NK-92 (cell line): ENCODE results near the gene TCF19.
"Not testable (repeated sequence)": the region's sequence is repeated elsewhere in the genome, so short reads cannot be mapped to it uniquely, and the experiment has no call there.

Experiments
- DNase-seq: peaks from one replicate; lab custom pipeline; 2025; ENCODE audit not compliant: unreplicated experiment; lab: John Stamatoyannopoulos, UW

Gene TCF19

GRCh38 chr6:31158863-31159855 lies 770 bp downstream of the TCF19 start:
- no peak for DNase-seq

- no peak for DNase-seq
Observed at GRCh38 chr6:31161216-31162126, 3.1 kb downstream of the TCF19 start.

- no peak for DNase-seq
Observed at GRCh38 chr6:31162463-31163165, 4.2 kb downstream of the TCF19 start.

- no peak for DNase-seq
Observed at GRCh38 chr6:31163922-31164321, 5.5 kb downstream of the TCF19 start.

- not testable (repeated sequence) for DNase-seq
Observed at GRCh38 chr6:31164475-31165063, 6.2 kb downstream of the TCF19 start.

- DNase-seq: not testable (repeated sequence)
Observed at GRCh38 chr6:31165064-31165832, 6.9 kb downstream of the TCF19 start.

GRCh38 chr6:31165986-31166385 lies 7.6 kb downstream of the TCF19 start:
- DNase-seq: no peak

- DNase-seq: no peak
Observed at GRCh38 chr6:31168606-31169005, 10.2 kb downstream of the TCF19 start.

GRCh38 chr6:31169123-31169857 lies 10.9 kb downstream of the TCF19 start:
- DNase-seq: no peak

GRCh38 chr6:31169858-31170599 lies 11.6 kb downstream of the TCF19 start:
- not testable (repeated sequence) for DNase-seq

- DNase-seq: no peak
Observed at GRCh38 chr6:31170600-31170881, 12.2 kb downstream of the TCF19 start, which contains the start of gene POU5F1. Gene POU5F1, minus strand, starts transcription at chr6:31170682. Its CDS starts 62 bp downstream, at chr6:31170620.

GRCh38 chr6:31170987-31171671 lies 12.7 kb downstream of the TCF19 start:
- no peak for DNase-seq

- DNase-seq: no peak
Observed at GRCh38 chr6:31171931-31172905, 13.8 kb downstream of the TCF19 start.

GRCh38 chr6:31172973-31173384 lies 14.6 kb downstream of the TCF19 start:
- DNase-seq: no peak

- no peak for DNase-seq
Observed at GRCh38 chr6:31173406-31173805, 15.0 kb downstream of the TCF19 start.

GRCh38 chr6:31174378-31174777 lies 16.0 kb downstream of the TCF19 start:
- no peak for DNase-seq

- DNase-seq: no peak
Observed at GRCh38 chr6:31175971-31176370, 17.6 kb downstream of the TCF19 start.
